ENCODE results near the gene AK5.

AK5 gene

GRCh38 chr1:77543822-77544448, 262.1 kb downstream of the AK5 start:
- H3K9me3 ChIP-seq (ENCODE audit: control insufficient read depth in 1 of 2, low read length in 2 of 2): no peaks in the 10 kb centered on the region
- H3K9ac ChIP-seq (ENCODE audit: low read depth in 1 of 2, low read length in 2 of 2): no peak overlapping the region
- H3K27me3 ChIP-seq (ENCODE audit: control insufficient read depth in 1 of 2, insufficient read depth in 2 of 2, low read length in 2 of 2): no peaks in the 10 kb centered on the region
- no peak overlapping the region for H3K27ac ChIP-seq (ENCODE audit: low read depth, low read length)
- no peaks in the 10 kb centered on the region for H3K36me3 ChIP-seq (ENCODE audit: control insufficient read depth in 1 of 2, insufficient read depth in 2 of 2, low read length in 2 of 2)
- H3K4me1 ChIP-seq (ENCODE audit: control insufficient read depth in 1 of 2, insufficient read depth in 2 of 2, low read length in 2 of 2): no peaks in the 10 kb centered on the region
- no peak overlapping the region for H3K4me3 ChIP-seq (ENCODE audit: low read depth in 1 of 2, low read length in 2 of 2)

- no peak overlapping the region for H3K27ac ChIP-seq (ENCODE audit: low read depth, low read length)
- no peak overlapping the region for H3K9ac ChIP-seq (ENCODE audit: low read depth in 1 of 2, low read length in 2 of 2)
- H3K4me1 ChIP-seq (ENCODE audit: control insufficient read depth in 1 of 2, insufficient read depth in 2 of 2, low read length in 2 of 2): no peaks in the 10 kb centered on the region
- H3K36me3 ChIP-seq (ENCODE audit: control insufficient read depth in 1 of 2, insufficient read depth in 2 of 2, low read length in 2 of 2): no peaks in the 10 kb centered on the region
- H3K9me3 ChIP-seq (ENCODE audit: control insufficient read depth in 1 of 2, low read length in 2 of 2): no peaks in the 10 kb centered on the region
- no peaks in the 10 kb centered on the region for H3K27me3 ChIP-seq (ENCODE audit: control insufficient read depth in 1 of 2, insufficient read depth in 2 of 2, low read length in 2 of 2)
- no peak overlapping the region for H3K4me3 ChIP-seq (ENCODE audit: low read depth in 1 of 2, low read length in 2 of 2)
Measured at GRCh38 chr1:77544845-77545244, 263.0 kb downstream of the AK5 start.

GRCh38 chr1:77545970-77546369, 264.2 kb downstream of the AK5 start:
- no peak overlapping the region for H3K4me3 ChIP-seq (ENCODE audit: low read depth in 1 of 2, low read length in 2 of 2)
- no peak overlapping the region for H3K27ac ChIP-seq (ENCODE audit: low read depth, low read length)
- no peaks in the 10 kb centered on the region for H3K36me3 ChIP-seq (ENCODE audit: control insufficient read depth in 1 of 2, insufficient read depth in 2 of 2, low read length in 2 of 2)
- no peaks in the 10 kb centered on the region for H3K27me3 ChIP-seq (ENCODE audit: control insufficient read depth in 1 of 2, insufficient read depth in 2 of 2, low read length in 2 of 2)
- no peaks in the 10 kb centered on the region for H3K9me3 ChIP-seq (ENCODE audit: control insufficient read depth in 1 of 2, low read length in 2 of 2)
- no peaks in the 10 kb centered on the region for H3K4me1 ChIP-seq (ENCODE audit: control insufficient read depth in 1 of 2, insufficient read depth in 2 of 2, low read length in 2 of 2)
- H3K9ac ChIP-seq (ENCODE audit: low read depth in 1 of 2, low read length in 2 of 2): no peak overlapping the region

GRCh38 chr1:77546890-77547289, 265.1 kb downstream of the AK5 start:
- H3K4me1 ChIP-seq (ENCODE audit: control insufficient read depth in 1 of 2, insufficient read depth in 2 of 2, low read length in 2 of 2): no peaks in the 10 kb centered on the region
- H3K27ac ChIP-seq (ENCODE audit: low read depth, low read length): no peak overlapping the region
- H3K36me3 ChIP-seq (ENCODE audit: control insufficient read depth in 1 of 2, insufficient read depth in 2 of 2, low read length in 2 of 2): no peaks in the 10 kb centered on the region
- H3K27me3 ChIP-seq (ENCODE audit: control insufficient read depth in 1 of 2, insufficient read depth in 2 of 2, low read length in 2 of 2): no peaks in the 10 kb centered on the region
- no peak overlapping the region for H3K9ac ChIP-seq (ENCODE audit: low read depth in 1 of 2, low read length in 2 of 2)
- no peak overlapping the region for H3K4me3 ChIP-seq (ENCODE audit: low read depth in 1 of 2, low read length in 2 of 2)
- H3K9me3 ChIP-seq (ENCODE audit: control insufficient read depth in 1 of 2, low read length in 2 of 2): no peaks in the 10 kb centered on the region

DNA sequence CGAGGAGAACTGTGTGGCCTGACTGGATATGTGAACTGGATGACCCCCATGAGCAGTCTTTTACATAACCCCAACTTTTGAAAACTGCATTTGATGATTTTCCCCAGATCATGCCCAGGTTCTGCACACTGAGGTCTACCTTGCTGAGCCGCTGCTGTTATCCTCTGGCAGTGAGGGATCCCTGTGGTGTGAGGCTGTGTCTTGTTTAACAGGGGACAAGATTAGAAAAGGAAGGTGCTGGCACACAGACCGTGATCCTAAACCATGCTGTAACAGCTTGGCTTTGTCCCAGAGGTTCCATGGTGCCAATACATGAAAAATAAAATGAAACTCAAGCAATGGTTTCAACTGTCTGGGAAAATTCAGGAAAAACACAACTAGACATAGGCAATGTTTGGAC, 266.5 kb downstream of the AK5 start:
- Histone ChIP-seq H3K9ac (ENCODE audit: low read depth in 1 of 2, low read length in 2 of 2) (no peak overlapping the region), H3K36me3 (ENCODE audit: control insufficient read depth in 1 of 2, insufficient read depth in 2 of 2, low read length in 2 of 2) (no peaks in the 10 kb centered on the region), H3K27ac (ENCODE audit: low read depth, low read length) (no peak overlapping the region), H3K4me1 (ENCODE audit: control insufficient read depth in 1 of 2, insufficient read depth in 2 of 2, low read length in 2 of 2) (no peaks in the 10 kb centered on the region), H3K9me3 (ENCODE audit: control insufficient read depth in 1 of 2, low read length in 2 of 2) (no peaks in the 10 kb centered on the region), H3K4me3 (ENCODE audit: low read depth in 1 of 2, low read length in 2 of 2) (no peak overlapping the region), H3K27me3 (ENCODE audit: control insufficient read depth in 1 of 2, insufficient read depth in 2 of 2, low read length in 2 of 2) (no peaks in the 10 kb centered on the region)

DNA sequence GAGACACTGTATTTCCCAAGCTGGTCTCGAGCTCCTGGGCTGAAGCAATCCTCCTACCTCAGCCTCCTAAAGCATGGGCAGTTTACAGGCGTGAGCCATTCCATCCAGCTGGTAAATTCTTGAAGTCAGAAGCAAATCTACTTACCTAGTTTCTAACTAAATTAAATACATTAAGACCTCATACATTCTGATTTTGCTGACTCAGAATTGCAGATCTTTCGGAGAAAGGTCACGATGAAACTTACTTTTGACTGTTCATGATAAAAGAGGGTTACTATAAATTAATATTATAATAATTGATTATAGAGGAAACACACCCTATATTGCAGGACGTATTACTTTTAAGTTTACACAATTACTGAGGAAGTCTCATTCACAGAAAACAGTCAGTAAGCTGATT, 268.3 kb downstream of the AK5 start:
- H3K27me3 ChIP-seq (ENCODE audit: control insufficient read depth in 1 of 2, insufficient read depth in 2 of 2, low read length in 2 of 2): no peaks in the 10 kb centered on the region
- H3K9me3 ChIP-seq (ENCODE audit: control insufficient read depth in 1 of 2, low read length in 2 of 2): no peaks in the 10 kb centered on the region
- H3K36me3 ChIP-seq (ENCODE audit: control insufficient read depth in 1 of 2, insufficient read depth in 2 of 2, low read length in 2 of 2): no peaks in the 10 kb centered on the region
- no peak overlapping the region for H3K27ac ChIP-seq (ENCODE audit: low read depth, low read length)
- H3K4me1 ChIP-seq (ENCODE audit: control insufficient read depth in 1 of 2, insufficient read depth in 2 of 2, low read length in 2 of 2): no peaks in the 10 kb centered on the region
- H3K4me3 ChIP-seq (ENCODE audit: low read depth in 1 of 2, low read length in 2 of 2): no peak overlapping the region
- H3K9ac ChIP-seq (ENCODE audit: low read depth in 1 of 2, low read length in 2 of 2): no peak overlapping the region

DNA sequence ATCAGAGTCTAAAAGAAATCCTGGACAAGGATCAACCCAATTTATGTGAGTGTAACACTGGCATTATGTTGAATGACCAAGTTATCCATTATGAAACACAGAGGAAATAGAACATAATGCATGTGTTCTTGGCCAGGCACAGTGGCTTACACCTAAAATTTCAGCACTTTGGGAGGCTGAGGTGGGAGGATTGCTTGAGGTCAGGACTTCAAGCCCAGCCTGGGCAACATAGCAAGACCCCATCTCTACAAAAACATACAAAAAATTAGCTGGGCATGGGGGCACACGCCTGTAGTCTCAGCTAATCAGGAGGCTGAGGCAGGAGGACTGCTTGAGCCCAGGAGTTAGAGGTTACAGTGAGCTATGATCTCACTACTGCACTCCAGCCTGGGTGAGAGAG, 270.8 kb downstream of the AK5 start:
- Histone ChIP-seq H3K36me3 (ENCODE audit: control insufficient read depth in 1 of 2, insufficient read depth in 2 of 2, low read length in 2 of 2) (no peaks in the 10 kb centered on the region), H3K9me3 (ENCODE audit: control insufficient read depth in 1 of 2, low read length in 2 of 2) (no peaks in the 10 kb centered on the region), H3K4me3 (ENCODE audit: low read depth in 1 of 2, low read length in 2 of 2) (no peak overlapping the region), H3K27ac (ENCODE audit: low read depth, low read length) (no peak overlapping the region), H3K9ac (ENCODE audit: low read depth in 1 of 2, low read length in 2 of 2) (no peak overlapping the region), H3K4me1 (ENCODE audit: control insufficient read depth in 1 of 2, insufficient read depth in 2 of 2, low read length in 2 of 2) (no peaks in the 10 kb centered on the region), H3K27me3 (ENCODE audit: control insufficient read depth in 1 of 2, insufficient read depth in 2 of 2, low read length in 2 of 2) (no peaks in the 10 kb centered on the region)

DNA sequence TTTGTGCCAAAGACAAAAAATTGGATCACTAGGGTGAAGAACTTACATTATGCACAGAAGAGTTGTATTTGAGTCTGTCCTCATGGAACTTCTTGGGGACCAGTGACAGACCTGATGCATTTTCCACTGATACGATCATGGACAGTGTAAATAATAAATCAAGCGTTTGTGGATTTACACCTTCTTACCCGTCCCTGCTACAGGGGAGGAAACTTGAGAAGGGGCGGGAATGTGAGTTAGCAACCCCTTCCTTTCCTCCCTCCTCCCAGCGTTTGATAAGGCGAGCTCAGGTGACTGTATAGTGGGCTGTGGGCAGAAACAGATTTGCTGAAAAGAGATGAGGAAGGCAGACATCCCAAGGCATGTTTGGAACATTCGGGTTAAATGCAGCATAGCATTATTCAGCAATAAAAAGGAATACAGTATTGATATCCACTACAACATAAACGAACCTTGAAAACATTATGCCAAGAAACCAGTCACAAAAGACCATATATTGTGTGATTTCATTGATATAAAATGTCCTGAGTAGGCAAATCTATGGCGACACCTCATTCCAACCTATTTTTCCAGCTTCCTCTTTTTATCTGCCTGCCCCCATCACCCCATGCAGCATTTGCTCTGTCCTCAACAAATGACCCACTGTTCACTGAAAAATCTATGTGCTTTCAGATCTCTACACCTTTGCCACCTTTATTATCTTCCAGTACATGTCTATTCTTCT, 271.9 kb downstream of the AK5 start:
- Histone ChIP-seq H3K9me3 (ENCODE audit: control insufficient read depth in 1 of 2, low read length in 2 of 2) (no peaks in the 10 kb centered on the region), H3K4me1 (ENCODE audit: control insufficient read depth in 1 of 2, insufficient read depth in 2 of 2, low read length in 2 of 2) (no peaks in the 10 kb centered on the region), H3K9ac (ENCODE audit: low read depth in 1 of 2, low read length in 2 of 2) (no peak overlapping the region), H3K27me3 (ENCODE audit: control insufficient read depth in 1 of 2, insufficient read depth in 2 of 2, low read length in 2 of 2) (no peaks in the 10 kb centered on the region), H3K4me3 (ENCODE audit: low read depth in 1 of 2, low read length in 2 of 2) (no peak overlapping the region), H3K27ac (ENCODE audit: low read depth, low read length) (no peak overlapping the region), H3K36me3 (ENCODE audit: control insufficient read depth in 1 of 2, insufficient read depth in 2 of 2, low read length in 2 of 2) (no peaks in the 10 kb centered on the region)

- no peaks in the 10 kb centered on the region for H3K4me1 ChIP-seq (ENCODE audit: control insufficient read depth in 1 of 2, insufficient read depth in 2 of 2, low read length in 2 of 2)
- H3K27ac ChIP-seq (ENCODE audit: low read depth, low read length): no peak overlapping the region
- peaks cover 0 to 5% of the 10 kb centered on the region in 2 donors for H3K36me3 ChIP-seq (ENCODE audit: control insufficient read depth in 1 of 2, insufficient read depth in 2 of 2, low read length in 2 of 2)
- no peak overlapping the region for H3K4me3 ChIP-seq (ENCODE audit: low read depth in 1 of 2, low read length in 2 of 2)
- H3K9me3 ChIP-seq (ENCODE audit: control insufficient read depth in 1 of 2, low read length in 2 of 2): no peaks in the 10 kb centered on the region
- no peaks in the 10 kb centered on the region for H3K27me3 ChIP-seq (ENCODE audit: control insufficient read depth in 1 of 2, insufficient read depth in 2 of 2, low read length in 2 of 2)
- H3K9ac ChIP-seq (ENCODE audit: low read depth in 1 of 2, low read length in 2 of 2): no peak overlapping the region
Measured at GRCh38 chr1:77556045-77556444, 274.2 kb downstream of the AK5 start.

GRCh38 chr1:77557053-77557452, 275.2 kb downstream of the AK5 start:
- Histone ChIP-seq H3K4me1 (ENCODE audit: control insufficient read depth in 1 of 2, insufficient read depth in 2 of 2, low read length in 2 of 2) (no peaks in the 10 kb centered on the region), H3K9me3 (ENCODE audit: control insufficient read depth in 1 of 2, low read length in 2 of 2) (no peaks in the 10 kb centered on the region), H3K27me3 (ENCODE audit: control insufficient read depth in 1 of 2, insufficient read depth in 2 of 2, low read length in 2 of 2) (no peaks in the 10 kb centered on the region), H3K36me3 (ENCODE audit: control insufficient read depth in 1 of 2, insufficient read depth in 2 of 2, low read length in 2 of 2) (peaks cover 0 to 7% of the 10 kb centered on the region in 2 donors), H3K9ac (ENCODE audit: low read depth in 1 of 2, low read length in 2 of 2) (no peak overlapping the region), H3K4me3 (ENCODE audit: low read depth in 1 of 2, low read length in 2 of 2) (no peak overlapping the region), H3K27ac (ENCODE audit: low read depth, low read length) (no peak overlapping the region)
